Prostate gland (tissue), 2 donors: ENCODE results near the gene EIF4G1.

Experiments
- CTCF ChIP-seq, 4 experiments: fragments of 200-600 bp in 2 of 4; fragments of 450-650 bp in 2 of 4; sonication (generic) in 2 of 4; IDR thresholded peaks; 1 replicate in 3 of 4; 2 replicates in 1 of 4; pipeline ENCODE4 v1.5.1; 2016 to 2019; ENCODE audit warnings: antibody characterized with exemption in 4 of 4, mild to moderate bottlenecking in 2 of 4, moderate library complexity in 2 of 4
- POLR2A ChIP-seq: fragments of 450-650 bp; IDR thresholded peaks from one replicate; pipeline ENCODE4 v1.6.1; 2016; ENCODE audit warnings: antibody characterized with exemption, mild to moderate bottlenecking
- POLR2AphosphoS5 ChIP-seq: sonication (generic); formaldehyde crosslinking; IDR thresholded peaks from one replicate; pipeline ENCODE4 v1.6.1; 2017; ENCODE audit warnings: antibody characterized with exemption

- TF ChIP-seq POLR2A (no peak), CTCF (IDR thresholded peaks at IDR 0.05) (no peak), POLR2AphosphoS5 (no peak)
These were observed 65.2 kb downstream of the EIF4G1 start, which contains the start of gene CHRD for GRCh38 chr3:184379358-184380184.
